Stimulated activated CD8-positive, alpha-beta memory T cell treated with anti-CD3 and anti-CD28 coated beads, Interleukin-15, amount 100 ng/mL, for 24 hours (primary cell): ENCODE data around the gene ARHGEF25.

Experiments used
- DNase-seq: peaks from one replicate; pipeline ENCODE4 v3.0.0-alpha.2; 2020; ENCODE audit warnings: low read depth

The ARHGEF25 gene

GRCh38 chr12:57621497-57622292 is 10.5 kb downstream of the ARHGEF25 start:
- DNase-seq: no peak

- no peak for DNase-seq
Measured at GRCh38 chr12:57622293-57623245, 11.3 kb downstream of the ARHGEF25 start.

- DNase-seq: no peak
Measured at GRCh38 chr12:57623385-57623784, 12.2 kb downstream of the ARHGEF25 start.

- no peak for DNase-seq
Measured at GRCh38 chr12:57623811-57624390, 12.7 kb downstream of the ARHGEF25 start.

- no peak for DNase-seq
Measured at GRCh38 chr12:57624441-57625220, 13.4 kb downstream of the ARHGEF25 start.

- DNase-seq: no peak
Measured at GRCh38 chr12:57625261-57626032, 14.2 kb downstream of the ARHGEF25 start.

- DNase-seq: no peak
Measured at GRCh38 chr12:57626111-57626920, 15.1 kb downstream of the ARHGEF25 start.

- DNase-seq: no peak
Measured at GRCh38 chr12:57626921-57627445, 15.7 kb downstream of the ARHGEF25 start.

- DNase-seq: no peak
Measured at GRCh38 chr12:57627501-57628279, 16.5 kb downstream of the ARHGEF25 start.

GRCh38 chr12:57628280-57629191 is 17.3 kb downstream of the ARHGEF25 start:
- DNase-seq: no peak

- DNase-seq: no peak
Measured at GRCh38 chr12:57629897-57630471, 18.7 kb downstream of the ARHGEF25 start.

GRCh38 chr12:57630891-57631433 is 19.7 kb downstream of the ARHGEF25 start:
- DNase-seq: no peak

GRCh38 chr12:57631566-57632072 is 20.4 kb downstream of the ARHGEF25 start:
- DNase-seq: no peak

- DNase-seq: no peak
Measured at GRCh38 chr12:57632073-57632957, 21.1 kb downstream of the ARHGEF25 start.

- DNase-seq: peak; percentile 43
Measured at GRCh38 chr12:57632958-57633840, 22.0 kb downstream of the ARHGEF25 start, which contains the start of gene B4GALNT1. B4GALNT1 (minus strand) TSS chr12:57633201; CDS start chr12:57632132, 1,069 bp downstream.
